ENCODE results near the gene NFXL1. TPM values are rescaled to one million over a fixed set of nuclear protein-coding genes. Genes with fewer than 3 reads are reported as not detected.

NFXL1 gene
- total RNA-seq, 1 donor, result 5.8 TPM

- H4K20me1 ChIP-seq (ENCODE audit: insufficient read depth, low read length), result no peaks in the 10 kb centered on the region
Measured at GRCh38 chr4:47817275-47817674, 97.1 kb downstream of the NFXL1 start.

GRCh38 chr4:47816748-47817147, 97.6 kb downstream of the NFXL1 start:
- Histone ChIP-seq H3K4me3 (ENCODE audit: insufficient read depth, low read length) (no peak overlapping the region), H4K20me1 (ENCODE audit: insufficient read depth, low read length) (no peaks in the 10 kb centered on the region)

More at GRCh38 chr4:47817275-47817674, 97.1 kb downstream of the NFXL1 start:
- Histone ChIP-seq H3K9me3 (ENCODE audit: low read depth, low read length) (no peaks in the 10 kb centered on the region), H3K36me3 (ENCODE audit: insufficient read depth, low read length) (no peaks in the 10 kb centered on the region), H3K4me3 (ENCODE audit: insufficient read depth, low read length) (no peak overlapping the region), H3K4me1 (ENCODE audit: insufficient read depth, low read length) (no peaks in the 10 kb centered on the region), H2AFZ (ENCODE audit: low read length) (no peak overlapping the region), H3K27ac (ENCODE audit: low read depth, low read length) (no peak overlapping the region), H3K79me2 (ENCODE audit: insufficient read depth, low read length) (no peaks in the 10 kb centered on the region), H3K27me3 (ENCODE audit: insufficient read depth, low read length) (peaks cover 8% of the 10 kb centered on the region), H3K4me2 (ENCODE audit: insufficient read depth, low read length) (no peak overlapping the region)
- no peak for DNase-seq (ENCODE audit: insufficient read length, low spot score, missing footprints)
- TF ChIP-seq CTCF (IDR thresholded peaks at IDR 0.05; ENCODE audit: extremely low read depth, low read depth, low read length), result no peak

GRCh38 chr4:47814618-47815295, 99.6 kb downstream of the NFXL1 start:
- DNase-seq (ENCODE audit: insufficient read length, low spot score, missing footprints), result no peak
- H3K4me3 ChIP-seq (ENCODE audit: insufficient read depth, low read length), result no peak overlapping the region
- H2AFZ ChIP-seq (ENCODE audit: low read length), result no peak overlapping the region

More at GRCh38 chr4:47816748-47817147, 97.6 kb downstream of the NFXL1 start:
- Histone ChIP-seq H3K27me3 (ENCODE audit: insufficient read depth, low read length) (peaks cover 8% of the 10 kb centered on the region), H3K36me3 (ENCODE audit: insufficient read depth, low read length) (no peaks in the 10 kb centered on the region), H3K79me2 (ENCODE audit: insufficient read depth, low read length) (no peaks in the 10 kb centered on the region), H3K4me2 (ENCODE audit: insufficient read depth, low read length) (no peak overlapping the region), H2AFZ (ENCODE audit: low read length) (no peak overlapping the region), H3K27ac (ENCODE audit: low read depth, low read length) (no peak overlapping the region), H3K4me1 (ENCODE audit: insufficient read depth, low read length) (no peaks in the 10 kb centered on the region), H3K9me3 (ENCODE audit: low read depth, low read length) (no peaks in the 10 kb centered on the region)
- no peak for DNase-seq (ENCODE audit: insufficient read length, low spot score, missing footprints)
- TF ChIP-seq CTCF (IDR thresholded peaks at IDR 0.05; ENCODE audit: extremely low read depth, low read depth, low read length), result no peak

More at GRCh38 chr4:47814618-47815295, 99.6 kb downstream of the NFXL1 start:
- peaks cover 8% of the 10 kb centered on the region for H3K27me3 ChIP-seq (ENCODE audit: insufficient read depth, low read length)
- no peak for TF ChIP-seq CTCF (IDR thresholded peaks at IDR 0.05; ENCODE audit: extremely low read depth, low read depth, low read length)
- no peak overlapping the region for H3K4me2 ChIP-seq (ENCODE audit: insufficient read depth, low read length)
- no peaks in the 10 kb centered on the region for H3K79me2 ChIP-seq (ENCODE audit: insufficient read depth, low read length)
- no peaks in the 10 kb centered on the region for H3K9me3 ChIP-seq (ENCODE audit: low read depth, low read length)
- H3K4me1 ChIP-seq (ENCODE audit: insufficient read depth, low read length), result no peaks in the 10 kb centered on the region
- no peaks in the 10 kb centered on the region for H3K36me3 ChIP-seq (ENCODE audit: insufficient read depth, low read length)
- H3K27ac ChIP-seq (ENCODE audit: low read depth, low read length), result no peak overlapping the region
- no peaks in the 10 kb centered on the region for H4K20me1 ChIP-seq (ENCODE audit: insufficient read depth, low read length)

All from osteoblast (primary cell).